HFFc6 (cell line): ENCODE results near the gene CCDC187. TPM values are rescaled to one million over a fixed set of nuclear protein-coding genes. Genes with fewer than 3 reads are reported as not detected.

Experiments
- DNase-seq: peaks from one replicate; pipeline ENCODE4 v3.0.0-alpha.2; 2018
- H3K27ac Mint-ChIP-seq: 2 replicates; pipeline ENCODE4 v1.8.0; 2020; ENCODE audit warnings: mild to moderate bottlenecking, mixed read lengths
- H3K27me3 Mint-ChIP-seq: 2 replicates; pipeline ENCODE4 v1.8.0; 2021; ENCODE audit warnings: mild to moderate bottlenecking, moderate library complexity, mixed read lengths; ENCODE audit not compliant: insufficient read depth
- H3K36me3 Mint-ChIP-seq: 2 replicates; pipeline ENCODE4 v1.8.0; 2021; ENCODE audit warnings: low read depth, mixed read lengths
- H3K4me1 Mint-ChIP-seq: 2 replicates; pipeline ENCODE4 v1.8.0; 2020; ENCODE audit warnings: low read depth, mixed read lengths
- H3K4me3 Mint-ChIP-seq: 2 replicates; pipeline ENCODE4 v1.8.0; 2020; ENCODE audit warnings: mild to moderate bottlenecking, moderate library complexity, mixed read lengths
- H3K9me3 Mint-ChIP-seq: 2 replicates; pipeline ENCODE4 v1.8.0; 2020; ENCODE audit warnings: mild to moderate bottlenecking, mixed read lengths
- total RNA-seq, 6 experiments: library from RNA; stranded (reverse); fragmentation: NEBNext Ultra II Directional; extraction: Animal tissue kit (Norgen Biotek cat#: 25700); gene quantifications; 2 replicates in 1 of 6; 3 replicates in 5 of 6; pipeline ENCODE4 v1.2.3, GENCODE V29; 2021
- TF ChIP-seq, protein P1 (sequence below): fragments of 200-600 bp; sonication (generic); IDR thresholded peaks from 2 replicates; pipeline ENCODE4 v1.5.0; 2021; ENCODE audit warnings: antibody characterized with exemption, mild to moderate bottlenecking

Gene CCDC187
- total RNA-seq, 6 experiments from 2014 or later = not detected

DNA sequence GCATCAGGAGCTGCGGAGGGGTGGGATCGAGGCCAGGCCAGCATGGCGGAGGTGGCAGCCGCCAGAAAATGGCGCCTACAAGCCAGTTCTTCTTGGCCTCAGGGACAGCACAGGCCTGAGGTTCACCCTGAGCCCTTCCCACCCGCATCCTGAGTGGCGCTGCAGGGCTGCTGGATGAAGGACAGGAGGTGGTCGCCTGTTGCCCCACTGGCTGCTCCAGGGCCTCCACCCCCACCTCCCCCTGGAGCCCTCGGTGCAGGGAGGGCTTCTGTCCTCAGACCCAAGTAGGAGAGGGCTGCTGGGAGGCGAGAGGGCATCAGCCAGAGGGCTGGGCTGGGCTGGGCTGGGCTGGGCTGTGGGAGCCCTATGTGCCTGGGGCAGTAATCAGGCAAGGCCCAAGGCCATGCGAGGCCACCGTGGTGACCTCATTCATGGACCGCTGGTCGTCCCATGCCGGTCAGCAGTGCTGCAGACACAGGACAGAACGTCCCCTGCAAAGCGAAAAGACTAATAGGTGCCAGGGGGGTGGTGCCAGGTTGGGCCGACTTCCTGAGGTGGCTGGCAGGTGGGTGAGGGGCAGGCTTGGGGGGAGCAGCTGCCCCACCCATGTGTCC, 37.3 kb upstream of the CCDC187 start:
- TF ChIP-seq, protein P1, sequence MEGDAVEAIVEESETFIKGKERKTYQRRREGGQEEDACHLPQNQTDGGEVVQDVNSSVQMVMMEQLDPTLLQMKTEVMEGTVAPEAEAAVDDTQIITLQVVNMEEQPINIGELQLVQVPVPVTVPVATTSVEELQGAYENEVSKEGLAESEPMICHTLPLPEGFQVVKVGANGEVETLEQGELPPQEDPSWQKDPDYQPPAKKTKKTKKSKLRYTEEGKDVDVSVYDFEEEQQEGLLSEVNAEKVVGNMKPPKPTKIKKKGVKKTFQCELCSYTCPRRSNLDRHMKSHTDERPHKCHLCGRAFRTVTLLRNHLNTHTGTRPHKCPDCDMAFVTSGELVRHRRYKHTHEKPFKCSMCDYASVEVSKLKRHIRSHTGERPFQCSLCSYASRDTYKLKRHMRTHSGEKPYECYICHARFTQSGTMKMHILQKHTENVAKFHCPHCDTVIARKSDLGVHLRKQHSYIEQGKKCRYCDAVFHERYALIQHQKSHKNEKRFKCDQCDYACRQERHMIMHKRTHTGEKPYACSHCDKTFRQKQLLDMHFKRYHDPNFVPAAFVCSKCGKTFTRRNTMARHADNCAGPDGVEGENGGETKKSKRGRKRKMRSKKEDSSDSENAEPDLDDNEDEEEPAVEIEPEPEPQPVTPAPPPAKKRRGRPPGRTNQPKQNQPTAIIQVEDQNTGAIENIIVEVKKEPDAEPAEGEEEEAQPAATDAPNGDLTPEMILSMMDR = no peak
- no peaks in the 10 kb centered on the region for H3K9me3 Mint-ChIP-seq
- no peak overlapping the region for H3K27ac Mint-ChIP-seq
- H3K36me3 Mint-ChIP-seq = no peaks in the 10 kb centered on the region
- DNase-seq = no peak
- H3K27me3 Mint-ChIP-seq = peaks cover 9% of the 10 kb centered on the region
- no peak overlapping the region for H3K4me3 Mint-ChIP-seq
- H3K4me1 Mint-ChIP-seq = peaks cover 18% of the 10 kb centered on the region

DNA sequence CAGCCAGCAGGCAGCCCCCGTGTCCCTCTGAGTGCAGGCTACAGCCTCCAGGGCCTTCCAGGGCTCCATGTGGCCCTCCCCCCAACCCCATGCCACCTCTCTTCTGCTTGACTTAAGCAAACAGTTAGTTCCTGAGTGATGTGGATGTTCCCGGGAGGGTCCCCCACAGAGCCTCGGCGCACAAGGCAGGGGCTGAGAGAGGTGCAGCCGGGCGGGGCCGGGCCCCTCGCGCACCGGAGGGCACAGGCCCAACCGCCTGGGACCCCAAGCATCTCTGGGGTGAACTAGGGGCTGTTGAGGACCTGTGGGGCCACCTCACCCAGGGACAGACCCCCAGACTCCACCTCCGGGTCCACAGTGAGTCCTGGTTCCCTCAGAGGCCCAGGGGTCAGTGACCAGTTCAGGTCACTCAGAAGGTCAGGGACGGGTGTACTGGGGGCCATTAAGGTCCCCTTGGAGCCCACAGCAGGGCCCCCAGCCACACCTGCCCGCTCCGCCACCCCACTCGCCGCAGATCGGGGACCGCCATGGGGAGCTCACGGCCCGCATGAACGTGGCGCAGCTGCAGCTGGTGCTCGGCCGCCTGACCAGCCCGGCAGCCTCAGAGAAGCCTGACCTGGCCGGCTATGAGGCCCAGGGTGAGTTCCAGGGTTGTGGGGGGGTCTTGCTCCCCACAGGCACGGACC, 36.6 kb upstream of the CCDC187 start:
- DNase-seq = no peak
- Mint-ChIP-seq H3K4me1 (peaks cover 12% of the 10 kb centered on the region), H3K9me3 (no peaks in the 10 kb centered on the region), H3K27ac (no peak overlapping the region), H3K27me3 (peaks cover 9% of the 10 kb centered on the region), H3K36me3 (no peaks in the 10 kb centered on the region), H3K4me3 (no peak overlapping the region)
- TF ChIP-seq, protein P1 = no peak

DNA sequence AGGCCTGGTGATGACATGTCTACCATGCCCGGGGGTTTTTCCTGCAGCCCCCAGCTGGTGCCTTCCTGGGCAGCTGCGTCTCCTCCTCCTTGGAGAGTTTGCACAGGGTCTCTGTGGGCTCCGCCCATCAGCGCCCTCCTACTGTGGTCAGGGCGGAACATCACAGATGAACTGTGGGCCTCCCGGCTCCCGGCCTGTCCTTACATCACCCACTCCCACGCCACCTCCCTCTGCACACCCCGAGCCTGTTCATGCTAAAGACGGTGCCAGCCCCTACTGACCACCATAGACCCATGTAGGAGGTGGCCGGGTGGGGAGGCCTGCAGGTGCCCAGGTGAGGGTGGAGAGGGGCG, 36.0 kb upstream of the CCDC187 start:
- H3K4me1 Mint-ChIP-seq = peaks cover 7% of the 10 kb centered on the region
- TF ChIP-seq, protein P1 = no peak
- DNase-seq = no peak
- H3K36me3 Mint-ChIP-seq = no peaks in the 10 kb centered on the region
- H3K9me3 Mint-ChIP-seq = no peaks in the 10 kb centered on the region
- H3K4me3 Mint-ChIP-seq = no peak overlapping the region
- H3K27me3 Mint-ChIP-seq = peaks cover 6% of the 10 kb centered on the region
- no peak overlapping the region for H3K27ac Mint-ChIP-seq

DNA sequence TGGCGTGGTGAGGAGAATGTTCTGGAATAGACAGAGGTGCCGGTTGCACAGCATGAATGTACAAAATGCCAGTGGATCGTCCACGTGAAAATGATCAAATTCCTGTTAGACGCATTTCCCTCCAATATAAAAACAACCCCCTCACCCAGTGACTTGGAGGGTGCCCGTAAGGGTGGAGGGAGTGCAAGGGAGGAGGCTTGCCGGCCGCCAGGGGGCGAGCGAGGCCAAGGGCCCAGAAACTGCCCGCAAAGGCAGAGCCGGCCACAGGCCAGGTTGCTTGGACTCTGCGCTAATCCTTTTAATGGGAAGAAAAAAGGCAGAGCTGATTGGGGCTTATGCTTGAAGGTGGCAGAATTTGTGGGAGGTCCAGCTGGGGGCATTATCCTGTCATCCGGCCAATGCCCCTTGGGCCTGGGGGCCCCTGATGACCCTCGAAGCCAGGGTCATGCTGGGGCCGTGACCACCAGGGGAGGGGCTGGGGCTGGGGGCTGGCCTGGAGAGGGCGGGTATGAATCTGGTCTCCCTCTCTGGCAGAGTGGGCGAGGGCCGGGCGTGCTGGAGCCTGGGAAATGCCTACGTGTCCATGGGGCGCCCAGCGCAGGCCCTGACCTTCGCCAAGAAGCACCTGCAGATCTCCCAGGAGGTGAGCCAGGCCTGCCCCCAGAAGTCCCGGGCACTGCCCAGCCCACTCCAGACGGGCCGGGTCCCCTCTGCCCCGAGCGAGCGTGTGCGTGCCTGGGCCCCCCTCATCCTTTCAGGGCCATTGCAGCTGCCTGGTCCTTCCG, 35.5 kb upstream of the CCDC187 start:
- H3K27ac Mint-ChIP-seq = no peak overlapping the region
- peaks cover under 1% of the 10 kb centered on the region; the same call in 1 of the 2 replicates for H3K4me1 Mint-ChIP-seq

DNA sequence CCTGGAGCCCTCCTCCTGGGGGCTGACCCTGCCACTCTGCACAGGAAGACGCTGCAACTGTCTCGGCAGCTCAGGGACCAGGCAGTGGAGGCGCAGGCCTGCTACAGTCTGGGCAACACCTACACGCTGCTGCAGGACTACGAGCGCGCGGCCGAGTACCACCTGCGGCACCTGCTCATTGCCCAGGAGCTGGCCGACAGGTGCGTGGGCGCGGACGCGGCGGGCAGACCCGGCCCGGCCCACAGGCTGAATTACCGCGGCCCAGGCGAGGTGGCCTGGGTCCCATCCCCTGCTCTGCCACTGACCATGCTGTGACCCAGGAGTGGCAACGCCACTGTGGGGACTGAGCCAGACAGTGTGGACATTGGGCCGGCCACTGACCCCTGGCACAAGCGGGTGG, 34.6 kb upstream of the CCDC187 start:
- Mint-ChIP-seq H3K4me1 (no peaks in the 10 kb centered on the region), H3K4me3 (no peak overlapping the region), H3K9me3 (no peaks in the 10 kb centered on the region), H3K36me3 (no peaks in the 10 kb centered on the region), H3K27me3 (peaks cover 5% of the 10 kb centered on the region), H3K27ac (no peak overlapping the region)
- TF ChIP-seq, protein P1 = no peak
- DNase-seq = no peak

More for the DNA sequence above, 35.5 kb upstream of the CCDC187 start:
- DNase-seq = no peak
- Mint-ChIP-seq H3K27me3 (peaks cover 5% of the 10 kb centered on the region), H3K9me3 (no peaks in the 10 kb centered on the region), H3K36me3 (no peaks in the 10 kb centered on the region), H3K4me3 (no peak overlapping the region)
- TF ChIP-seq, protein P1 = peak; percentile 82
